GM20431 (cell line): ENCODE results near the gene OR2A14.
"Not testable (repeated sequence)": the region's sequence is repeated elsewhere in the genome, so short reads cannot be mapped to it uniquely, and the experiment has no call there.

Experiments used
- in situ Hi-C: fragments of 300-500 bp; cut with MseI, MboI; formaldehyde crosslinking; loops from one replicate; pipeline ENCODE4 v1.15.0; 2020; ENCODE audit warnings: low sequenced_read_pairs; ENCODE audit not compliant: unreplicated experiment

Gene OR2A14

GRCh38 chr7:144122876-144123275, at the start of gene OR2A14:
Gene OR2A14, plus strand, starts transcription at chr7:144123176. Its CDS starts 5,937 bp downstream, at chr7:144129113.
- in situ Hi-C loops: loop anchor here (25.0 kb wide), 1 partner anchor 611 kb away; no protein-coding TSS in a partner anchor

- in situ Hi-C loops: no loop called here
These were observed 48.6 kb upstream of the OR2A14 start for GRCh38 chr7:144074374-144074773.

- in situ Hi-C loops: no loop called here
These were observed 37.0 kb upstream of the OR2A14 start, which contains the start of gene OR2A12 for GRCh38 chr7:144085978-144086377. Gene OR2A12, plus strand, starts transcription at chr7:144086278. Its CDS starts 8,830 bp downstream, at chr7:144095108.

- in situ Hi-C loops: no loop called here
These were observed 36.2 kb upstream of the OR2A14 start for GRCh38 chr7:144086730-144087129.

GRCh38 chr7:144087230-144087629, 35.7 kb upstream of the OR2A14 start:
- in situ Hi-C loops: no loop called here

GRCh38 chr7:144090667-144091066, 32.3 kb upstream of the OR2A14 start:
- in situ Hi-C loops: no loop called here

- in situ Hi-C loops: no loop called here
These were observed 24.2 kb upstream of the OR2A14 start for GRCh38 chr7:144098776-144099175.

GRCh38 chr7:144100607-144101006, 22.4 kb upstream of the OR2A14 start:
- in situ Hi-C loops: loop anchor here (25.0 kb wide), 1 partner anchor 588 kb away; no protein-coding TSS in a partner anchor

- in situ Hi-C loops: loop anchor here (25.0 kb wide), 1 partner anchor 590 kb away; no protein-coding TSS in a partner anchor
These were observed 20.9 kb upstream of the OR2A14 start for GRCh38 chr7:144102041-144102440.

GRCh38 chr7:144105211-144105610, 17.8 kb upstream of the OR2A14 start:
- in situ Hi-C loops: loop anchor here (25.0 kb wide), 1 partner anchor 593 kb away; no protein-coding TSS in a partner anchor

- in situ Hi-C loops: loop anchor here (25.0 kb wide), 1 partner anchor 597 kb away; no protein-coding TSS in a partner anchor
These were observed 13.7 kb upstream of the OR2A14 start, which contains the start of gene OR2A2 for GRCh38 chr7:144109283-144109682. Gene OR2A2, plus strand, starts transcription at chr7:144109583. Its CDS starts 0 bp downstream, at chr7:144109583.

GRCh38 chr7:144110272-144110671, 12.7 kb upstream of the OR2A14 start:
- in situ Hi-C loops: loop anchor here (25.0 kb wide), 1 partner anchor 598 kb away; no protein-coding TSS in a partner anchor

GRCh38 chr7:144113651-144114050, 9.3 kb upstream of the OR2A14 start:
- in situ Hi-C loops: loop anchor here (25.0 kb wide), 1 partner anchor 601 kb away; no protein-coding TSS in a partner anchor

- in situ Hi-C loops: loop anchor here (25.0 kb wide), 1 partner anchor 606 kb away; no protein-coding TSS in a partner anchor
These were observed 4.6 kb upstream of the OR2A14 start for GRCh38 chr7:144118341-144118740.

GRCh38 chr7:144127714-144128334, 4.8 kb downstream of the OR2A14 start:
- in situ Hi-C loops: no loop called here

GRCh38 chr7:144129601-144130000, 6.6 kb downstream of the OR2A14 start:
- in situ Hi-C loops: not testable (repeated sequence)

GRCh38 chr7:144130730-144131129, 7.8 kb downstream of the OR2A14 start:
- in situ Hi-C loops: no loop called here

- in situ Hi-C loops: no loop called here
These were observed 9.3 kb downstream of the OR2A14 start for GRCh38 chr7:144132262-144132661.

GRCh38 chr7:144133307-144133706, 10.3 kb downstream of the OR2A14 start:
- in situ Hi-C loops: no loop called here

GRCh38 chr7:144134116-144134515, 11.1 kb downstream of the OR2A14 start:
- in situ Hi-C loops: no loop called here

GRCh38 chr7:144137501-144137900, 14.5 kb downstream of the OR2A14 start:
- in situ Hi-C loops: no loop called here
